Effector memory CD8-positive, alpha-beta T cell (primary cell): Measurements from ENCODE around the gene TMPRSS12.

Source experiments
- ATAC-seq: fragments of 150-1000 bp; cut with Tn5 transposase; replicated peaks from 2 replicates; pipeline ENCODE4 v1.10.0; 2021; ENCODE audit warnings: mild to moderate bottlenecking, moderate library complexity
- DNase-seq, 3 experiments: peaks; one replicate each; pipeline ENCODE4 v3.0.0; 2021
- H3K27ac Mint-ChIP-seq, 2 donors: one replicate each; pipeline ENCODE4 v1.8.0; 2022; ENCODE audit warnings: mild to moderate bottlenecking in 2 of 2, mixed read lengths in 2 of 2, moderate library complexity in 2 of 2
- H3K27me3 Mint-ChIP-seq, 2 donors: one replicate each; pipeline ENCODE4 v1.8.0; 2022; ENCODE audit warnings: mixed read lengths in 2 of 2
- H3K36me3 Mint-ChIP-seq: one replicate; pipeline ENCODE4 v1.8.0; 2022; ENCODE audit warnings: mild to moderate bottlenecking, moderate library complexity, mixed read lengths; ENCODE audit not compliant: insufficient read depth
- H3K4me1 Mint-ChIP-seq, 2 donors: one replicate each; pipeline ENCODE4 v1.8.0; 2022; ENCODE audit warnings: low read depth in 2 of 2, mixed read lengths in 2 of 2
- H3K4me3 Mint-ChIP-seq, 2 donors: one replicate each; pipeline ENCODE4 v1.8.0; 2022; ENCODE audit warnings: mild to moderate bottlenecking in 2 of 2, mixed read lengths in 2 of 2, moderate library complexity in 2 of 2
- H3K9me3 Mint-ChIP-seq, 2 donors: one replicate each; pipeline ENCODE4 v1.8.0; 2022; ENCODE audit warnings: mixed read lengths in 2 of 2

The TMPRSS12 gene

DNA sequence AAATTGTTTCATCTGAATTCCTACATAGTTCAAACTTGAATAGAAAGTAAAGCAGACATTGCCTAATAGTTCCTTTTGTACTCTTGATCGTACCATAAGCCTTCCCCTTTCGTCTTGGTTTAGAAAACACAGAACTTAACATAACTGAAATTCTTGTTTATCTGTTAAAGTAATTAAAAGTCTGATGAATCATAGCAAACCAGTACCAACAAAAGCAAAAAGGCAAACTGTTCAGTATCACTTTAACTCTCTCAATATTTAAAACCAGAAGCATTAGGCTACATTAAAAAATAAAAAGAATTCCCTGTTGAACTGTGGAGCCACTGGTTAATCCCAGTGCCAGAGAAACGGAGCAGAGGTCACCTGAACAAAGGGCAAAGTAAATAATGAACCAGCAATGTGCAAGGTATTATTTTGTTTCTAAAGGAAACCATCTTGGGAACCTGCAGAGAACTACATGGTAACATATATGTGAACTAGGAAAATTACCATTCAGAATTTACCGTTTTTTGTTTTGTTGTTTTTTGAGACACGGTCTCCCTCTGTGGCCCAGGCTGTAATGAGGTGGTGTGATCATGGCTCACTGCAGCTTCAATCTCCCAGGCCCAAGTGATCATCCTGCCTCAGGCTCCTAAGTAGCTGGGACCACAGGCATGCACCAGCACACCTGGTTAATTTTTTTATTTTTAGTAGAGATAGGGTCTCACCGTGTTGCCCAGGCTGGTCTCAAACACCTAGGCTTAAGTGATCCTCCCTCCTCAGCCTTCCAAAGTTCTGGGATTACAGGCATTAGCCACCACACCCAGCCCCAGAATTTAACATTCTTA lies 92.5 kb downstream of the TMPRSS12 start:
- Mint-ChIP-seq H3K4me3 (no peak overlapping the region), H3K27me3 (no peaks in the 10 kb centered on the region), H3K4me1 (no peaks in the 10 kb centered on the region), H3K9me3 (no peaks in the 10 kb centered on the region), H3K36me3 (peaks cover 12% of the 10 kb centered on the region), H3K27ac (peak overlapping the region in 1 of 2 donors; percentile 25)
- DNase-seq (no peak), ATAC-seq (no peak)

DNA sequence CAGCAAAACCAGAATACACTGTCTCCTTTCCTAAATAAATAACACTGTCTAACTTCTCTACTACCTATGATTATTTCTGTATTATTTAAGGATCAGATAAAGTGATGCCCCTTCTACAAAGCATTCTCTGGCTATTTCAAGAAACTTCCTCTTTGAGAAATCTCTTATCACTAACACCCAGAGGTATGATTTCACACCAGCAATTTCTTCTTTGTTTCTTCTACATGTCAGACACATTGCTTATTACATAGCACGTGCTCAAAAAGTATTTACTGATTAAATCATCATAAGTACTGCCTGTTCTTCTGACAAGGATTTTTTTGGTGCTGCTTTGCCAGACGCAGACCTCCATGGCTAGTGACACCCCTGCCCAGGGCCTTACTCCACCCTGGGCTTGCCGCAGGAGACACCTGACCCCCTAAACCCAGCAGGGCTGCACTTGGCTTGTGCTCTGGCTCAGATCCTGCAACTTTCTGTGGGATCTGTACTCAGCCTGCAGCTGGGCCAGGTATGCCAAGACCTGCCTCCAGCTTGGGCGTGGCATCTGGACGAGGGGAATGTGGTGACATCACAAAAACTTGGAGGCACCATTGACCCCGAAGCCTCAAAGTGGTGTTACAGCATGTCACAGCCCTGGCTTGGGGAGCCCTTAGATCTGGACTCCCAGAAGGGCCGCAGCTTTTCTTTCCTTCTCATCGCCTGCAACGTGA lies 94.2 kb downstream of the TMPRSS12 start:
- DNase-seq (no peak), ATAC-seq (no peak)
- Mint-ChIP-seq H3K27me3 (no peaks in the 10 kb centered on the region), H3K4me1 (no peaks in the 10 kb centered on the region), H3K9me3 (no peaks in the 10 kb centered on the region), H3K27ac (peak overlapping the region in 1 of 2 donors; percentile 6), H3K4me3 (no peak overlapping the region), H3K36me3 (peaks cover 3% of the 10 kb centered on the region)
